ENCODE data around the gene PDLIM7. TPM values are rescaled to one million over a fixed set of nuclear protein-coding genes. Genes with fewer than 3 reads are reported as not detected.

Gene PDLIM7
- total RNA-seq, 1 donor from 2014 or later = 7.8 TPM

GRCh38 chr5:177524539-177524900 is 27.1 kb upstream of the PDLIM7 start:
- no peak for DNase-seq

- DNase-seq = no peak
Measured at GRCh38 chr5:177523711-177524538, 26.5 kb upstream of the PDLIM7 start.

GRCh38 chr5:177520916-177521513 is 23.6 kb upstream of the PDLIM7 start:
- no peak for DNase-seq

- no peak for DNase-seq
Measured at GRCh38 chr5:177520271-177520670, 22.9 kb upstream of the PDLIM7 start.

GRCh38 chr5:177519463-177520235 is 22.2 kb upstream of the PDLIM7 start:
- DNase-seq = no peak

- peak; percentile 96 for DNase-seq
Measured at GRCh38 chr5:177516601-177517568, 19.5 kb upstream of the PDLIM7 start, which contains the start of gene DDX41. DDX41 (minus strand) TSS chr5:177516961; CDS start chr5:177516945, 16 bp downstream.

- DNase-seq = no peak
Measured at GRCh38 chr5:177515580-177515979, 18.2 kb upstream of the PDLIM7 start.

- no peak for DNase-seq
Measured at GRCh38 chr5:177514541-177514940, 17.1 kb upstream of the PDLIM7 start.

- DNase-seq = no peak
Measured at GRCh38 chr5:177513500-177513899, 16.1 kb upstream of the PDLIM7 start.

GRCh38 chr5:177512736-177513380 is 15.5 kb upstream of the PDLIM7 start:
- DNase-seq = no peak

GRCh38 chr5:177511796-177512675 is 14.6 kb upstream of the PDLIM7 start:
- DNase-seq = no peak

GRCh38 chr5:177511181-177511580 is 13.8 kb upstream of the PDLIM7 start:
- DNase-seq = no peak

GRCh38 chr5:177510567-177511053 is 13.2 kb upstream of the PDLIM7 start:
- no peak for DNase-seq

- DNase-seq = no peak
Measured at GRCh38 chr5:177509991-177510566, 12.7 kb upstream of the PDLIM7 start.

GRCh38 chr5:177509381-177509951 is 12.1 kb upstream of the PDLIM7 start, which contains the start of gene DOK3:
DOK3 (minus strand) TSS chr5:177509826; CDS start chr5:177509540, 286 bp downstream.
- DNase-seq = no peak

- no peak for DNase-seq
Measured at GRCh38 chr5:177508837-177509236, 11.4 kb upstream of the PDLIM7 start.

GRCh38 chr5:177508221-177508611 is 10.8 kb upstream of the PDLIM7 start:
- DNase-seq = no peak

GRCh38 chr5:177507596-177508220 is 10.3 kb upstream of the PDLIM7 start:
- no peak for DNase-seq

GRCh38 chr5:177507165-177507564 is 9.8 kb upstream of the PDLIM7 start:
- DNase-seq = no peak
